Ovary (tissue), 3 donors: Measurements from ENCODE around the gene ZNF664.

Source experiments
- EP300 ChIP-seq: sonication (generic); formaldehyde crosslinking; IDR thresholded peaks from one replicate; pipeline ENCODE4 v1.6.1; 2017; ENCODE audit warnings: antibody characterized with exemption
- POLR2A ChIP-seq: fragments of 450-650 bp; IDR thresholded peaks from one replicate; pipeline ENCODE4 v1.6.1; 2017; ENCODE audit warnings: antibody characterized with exemption, mild to moderate bottlenecking, moderate library complexity
- TF ChIP-seq, protein P1 (sequence below), 3 donors: fragments of 450-650 bp in 2 of 3; fragments of 200-600 bp in 1 of 3; IDR thresholded peaks; one replicate each; pipeline versions ENCODE4 v1.5.1 to v1.8.0; 2016 to 2022; ENCODE audit warnings: antibody characterized with exemption in 3 of 3, mild to moderate bottlenecking in 1 of 3
- donor health status: DM: no; HTN: no; CAD: no.

DNA sequence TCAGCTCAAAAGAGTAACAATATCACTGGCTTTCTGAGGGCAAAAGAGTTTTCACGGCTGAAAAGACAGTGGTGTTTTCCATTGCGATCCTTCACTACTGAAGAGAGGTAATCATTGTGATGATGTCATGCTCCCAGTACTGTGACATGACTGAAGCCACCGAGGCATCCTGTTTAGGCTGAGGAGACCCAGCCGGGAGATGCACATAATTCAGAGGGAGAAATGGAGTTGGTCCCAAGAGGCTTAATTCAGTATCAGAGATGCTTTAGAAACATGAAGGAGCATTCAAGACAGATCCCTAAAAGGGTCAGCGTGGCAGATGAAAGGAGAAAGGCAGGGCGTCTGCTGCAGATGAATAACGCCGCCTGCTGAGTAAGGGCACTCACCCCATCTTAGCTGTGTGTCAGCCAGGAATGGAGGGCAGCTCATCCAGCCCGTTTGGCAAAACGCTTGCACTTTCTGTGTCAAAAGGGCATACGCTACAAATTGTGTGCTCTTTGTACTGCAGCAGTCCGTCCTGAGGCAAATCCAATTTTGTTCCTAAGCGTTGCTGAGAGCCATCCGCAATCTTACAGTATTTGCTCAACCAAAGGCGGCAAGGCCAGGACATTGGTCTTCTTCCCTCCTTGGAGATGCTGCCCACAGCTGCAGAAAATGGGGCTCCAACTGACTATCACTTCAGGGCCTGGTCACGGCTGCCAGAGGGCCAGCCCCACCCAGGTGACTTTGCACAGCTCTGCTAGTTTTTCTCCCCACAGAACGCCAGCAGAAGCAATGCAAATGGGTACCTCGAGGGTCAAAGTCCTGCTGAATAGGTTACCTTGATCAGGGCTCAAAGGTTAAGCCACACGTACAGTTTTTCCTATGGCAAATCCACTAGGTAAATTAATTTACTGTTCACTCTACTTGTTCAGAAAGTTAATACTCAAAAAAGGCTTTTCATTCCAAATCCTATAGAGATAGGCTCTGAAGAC, 23.9 kb upstream of the ZNF664 start:
- TF ChIP-seq, protein P1, sequence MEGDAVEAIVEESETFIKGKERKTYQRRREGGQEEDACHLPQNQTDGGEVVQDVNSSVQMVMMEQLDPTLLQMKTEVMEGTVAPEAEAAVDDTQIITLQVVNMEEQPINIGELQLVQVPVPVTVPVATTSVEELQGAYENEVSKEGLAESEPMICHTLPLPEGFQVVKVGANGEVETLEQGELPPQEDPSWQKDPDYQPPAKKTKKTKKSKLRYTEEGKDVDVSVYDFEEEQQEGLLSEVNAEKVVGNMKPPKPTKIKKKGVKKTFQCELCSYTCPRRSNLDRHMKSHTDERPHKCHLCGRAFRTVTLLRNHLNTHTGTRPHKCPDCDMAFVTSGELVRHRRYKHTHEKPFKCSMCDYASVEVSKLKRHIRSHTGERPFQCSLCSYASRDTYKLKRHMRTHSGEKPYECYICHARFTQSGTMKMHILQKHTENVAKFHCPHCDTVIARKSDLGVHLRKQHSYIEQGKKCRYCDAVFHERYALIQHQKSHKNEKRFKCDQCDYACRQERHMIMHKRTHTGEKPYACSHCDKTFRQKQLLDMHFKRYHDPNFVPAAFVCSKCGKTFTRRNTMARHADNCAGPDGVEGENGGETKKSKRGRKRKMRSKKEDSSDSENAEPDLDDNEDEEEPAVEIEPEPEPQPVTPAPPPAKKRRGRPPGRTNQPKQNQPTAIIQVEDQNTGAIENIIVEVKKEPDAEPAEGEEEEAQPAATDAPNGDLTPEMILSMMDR (IDR thresholded peaks at IDR 0.05) = no peak
- no peak for TF ChIP-seq EP300
- no peak for TF ChIP-seq POLR2A
